GM19238 (cell line): ENCODE data around the gene RBM39.
"Not testable (repeated sequence)": the region's sequence is repeated elsewhere in the genome, so short reads cannot be mapped to it uniquely, and the experiment has no call there.

Experiments used
- DNase-seq: peaks from one replicate; pipeline ENCODE4 v3.0.0; 2011; ENCODE audit warnings: low spot score; ENCODE audit not compliant: insufficient read length

RBM39 gene

DNA sequence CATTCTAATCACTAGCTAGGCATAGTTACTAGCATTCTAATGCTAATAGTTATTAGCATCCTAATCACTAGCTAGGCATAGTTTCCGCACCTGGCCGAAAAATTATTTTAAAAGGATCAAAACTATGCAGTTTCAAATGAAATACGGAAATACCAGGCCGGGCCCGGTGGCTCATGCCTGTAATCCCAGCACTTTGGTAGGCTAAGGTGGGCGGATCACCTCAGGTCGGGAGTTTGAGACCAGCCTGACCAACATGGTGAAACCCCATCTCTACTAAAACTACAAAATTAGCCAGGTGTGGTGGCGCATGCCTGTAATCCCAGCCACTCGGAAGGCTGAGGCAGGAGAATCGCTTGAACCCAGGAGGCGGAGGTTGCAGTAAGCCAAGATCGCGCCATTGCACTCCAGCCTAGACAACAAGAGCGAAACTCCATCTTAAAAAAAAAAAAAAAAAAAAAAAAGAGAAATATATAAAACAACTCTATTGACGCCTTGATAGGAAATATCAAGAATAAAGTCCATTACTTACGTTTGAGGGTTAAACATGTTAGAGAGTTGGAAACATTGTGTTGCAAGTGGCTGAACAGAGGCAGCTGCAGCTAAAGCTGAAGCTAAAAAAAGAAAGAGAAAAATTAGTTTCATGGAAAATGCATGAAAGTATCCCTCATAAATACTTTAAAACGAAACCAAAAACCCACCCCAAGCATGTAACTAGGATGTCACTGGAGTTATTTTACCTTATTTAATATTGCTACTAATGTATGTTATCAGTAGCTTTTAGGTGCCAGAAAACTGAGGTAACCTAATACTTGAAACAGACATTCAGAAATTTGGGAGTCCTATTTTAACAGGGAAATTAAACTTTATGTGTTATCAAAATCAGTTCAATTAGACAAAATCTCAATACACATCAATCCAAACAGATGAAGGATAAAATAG lies 35.2 kb downstream of the RBM39 start:
- DNase-seq: not testable (repeated sequence)

DNA sequence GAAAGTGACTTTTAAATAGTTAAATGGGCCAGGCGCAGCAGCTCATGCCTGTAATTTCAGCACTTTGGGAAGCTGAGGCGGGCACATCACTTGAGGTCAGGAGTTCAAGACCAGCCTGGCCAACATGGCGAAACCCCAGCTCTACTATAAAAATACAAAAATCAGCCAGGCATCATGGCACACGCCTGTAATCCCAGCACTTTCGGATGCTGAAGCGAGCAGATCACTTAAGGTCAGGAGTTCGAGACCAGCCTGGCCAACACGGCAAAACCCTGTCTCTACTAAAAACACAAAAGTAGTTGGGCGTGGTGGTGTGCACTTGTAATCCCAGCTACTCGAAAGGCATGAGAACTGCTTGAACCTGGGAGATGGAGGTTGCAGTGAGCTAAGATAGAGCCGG lies 36.2 kb downstream of the RBM39 start:
- DNase-seq: not testable (repeated sequence)

GRCh38 chr20:35704514-35705261 lies 37.4 kb downstream of the RBM39 start:
- no peak for DNase-seq

DNA sequence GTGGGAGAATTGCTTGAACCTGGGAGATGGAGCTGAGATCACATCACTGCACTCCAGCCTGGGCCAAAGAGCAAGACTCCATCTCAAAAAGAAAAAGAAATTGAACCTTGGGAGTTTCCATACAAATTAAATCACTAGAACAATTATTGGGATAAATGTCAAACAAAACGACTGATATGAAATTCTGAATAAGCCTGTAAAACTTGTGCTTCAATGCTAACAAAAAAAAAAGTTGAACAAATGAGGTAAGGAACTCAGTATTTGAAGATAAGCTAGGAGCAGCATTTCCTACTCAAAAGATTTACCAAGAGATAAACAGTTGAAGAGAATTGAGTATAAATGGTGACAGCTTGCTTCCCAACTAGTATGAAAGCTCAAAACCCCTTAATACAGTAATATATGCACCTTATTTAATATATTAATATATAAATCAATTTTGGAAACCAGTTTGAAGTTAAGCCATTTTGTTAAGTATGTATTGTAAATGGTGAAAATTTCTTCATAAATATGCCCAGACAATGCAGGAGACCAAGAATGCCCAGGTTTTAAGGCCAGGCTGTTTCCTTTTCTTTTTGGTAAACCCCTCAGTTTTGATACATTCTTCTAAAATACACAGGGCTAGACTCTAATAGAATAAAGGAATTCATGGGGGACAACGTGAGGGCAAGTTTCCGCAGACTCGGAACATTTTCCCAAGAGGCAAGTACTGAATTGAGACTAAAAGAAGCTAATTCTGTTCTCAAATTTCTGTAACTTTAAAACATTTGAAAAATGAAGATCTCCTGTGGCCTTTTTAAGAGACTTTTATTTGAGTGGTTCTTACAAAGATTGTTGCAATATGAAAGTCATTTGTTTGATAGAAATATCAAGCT lies 39.0 kb downstream of the RBM39 start:
- no peak for DNase-seq

- DNase-seq: no peak
Measured at GRCh38 chr20:35702051-35702823, 39.8 kb downstream of the RBM39 start.

DNA sequence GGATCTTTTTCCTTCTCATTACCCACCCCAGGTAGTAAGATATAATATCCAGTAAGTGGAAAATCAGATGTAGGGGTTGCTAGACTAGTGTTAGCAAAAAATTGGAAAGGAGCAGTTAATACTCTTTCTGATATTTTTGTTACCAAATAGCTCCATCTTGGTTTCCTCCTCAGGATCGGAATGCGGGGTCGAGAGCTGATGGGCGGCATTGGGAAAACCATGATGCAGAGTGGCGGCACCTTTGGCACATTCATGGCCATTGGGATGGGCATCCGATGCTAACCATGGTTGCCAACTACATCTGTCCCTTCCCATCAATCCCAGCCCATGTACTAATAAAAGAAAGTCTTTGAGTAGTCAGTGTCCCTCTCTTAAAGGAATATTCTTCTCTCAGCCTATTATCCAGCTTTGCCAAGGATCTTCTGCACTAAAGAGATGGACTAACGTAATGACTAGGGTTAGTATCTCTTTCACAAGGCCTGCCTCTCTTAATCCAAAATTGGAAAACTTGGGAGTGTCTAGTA lies 41.4 kb downstream of the RBM39 start:
- DNase-seq: no peak

DNA sequence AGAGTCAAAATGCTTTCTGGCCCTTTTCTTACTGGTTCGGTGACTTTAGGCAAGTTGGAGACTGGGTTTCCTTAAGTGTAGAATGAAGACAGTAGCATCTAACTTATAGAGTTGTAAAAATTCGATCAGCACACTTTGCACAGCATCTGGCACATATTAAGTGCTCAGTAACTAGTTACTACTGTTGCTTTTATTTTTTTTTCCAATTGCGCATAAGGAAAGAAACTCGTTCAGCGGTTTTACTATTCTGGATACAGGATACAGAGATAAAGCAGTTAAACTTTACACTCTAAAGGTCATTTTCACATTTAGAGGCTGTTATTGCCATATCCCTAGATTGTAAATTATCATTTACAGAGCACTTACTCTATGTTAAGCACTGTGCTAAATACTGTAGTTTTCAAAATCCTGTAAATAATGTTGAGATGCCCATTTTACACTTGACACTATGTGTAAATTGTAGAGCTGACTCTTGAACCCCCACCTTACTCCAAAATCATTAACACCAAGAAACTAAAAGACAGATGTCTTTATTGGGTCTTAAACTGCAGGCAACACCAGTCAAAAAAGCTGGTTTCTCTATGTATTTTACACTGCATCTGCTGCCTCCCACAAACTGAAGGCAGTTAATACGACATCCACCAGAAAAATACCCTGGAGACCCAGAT lies 42.0 kb downstream of the RBM39 start:
- no peak for DNase-seq

- peak; percentile 85 for DNase-seq
Measured at GRCh38 chr20:35699127-35699956, 42.7 kb downstream of the RBM39 start, which contains the start of the genes NFS1 and ROMO1. TSS of gene NFS1 (minus strand) at chr20:35699352. CDS start at chr20:35699288, 64 bp downstream. TSS of gene ROMO1 (plus strand) at chr20:35699405. CDS start at chr20:35699633, 228 bp downstream.

GRCh38 chr20:35698298-35699126 lies 43.5 kb downstream of the RBM39 start:
- peak; percentile 27 for DNase-seq

DNA sequence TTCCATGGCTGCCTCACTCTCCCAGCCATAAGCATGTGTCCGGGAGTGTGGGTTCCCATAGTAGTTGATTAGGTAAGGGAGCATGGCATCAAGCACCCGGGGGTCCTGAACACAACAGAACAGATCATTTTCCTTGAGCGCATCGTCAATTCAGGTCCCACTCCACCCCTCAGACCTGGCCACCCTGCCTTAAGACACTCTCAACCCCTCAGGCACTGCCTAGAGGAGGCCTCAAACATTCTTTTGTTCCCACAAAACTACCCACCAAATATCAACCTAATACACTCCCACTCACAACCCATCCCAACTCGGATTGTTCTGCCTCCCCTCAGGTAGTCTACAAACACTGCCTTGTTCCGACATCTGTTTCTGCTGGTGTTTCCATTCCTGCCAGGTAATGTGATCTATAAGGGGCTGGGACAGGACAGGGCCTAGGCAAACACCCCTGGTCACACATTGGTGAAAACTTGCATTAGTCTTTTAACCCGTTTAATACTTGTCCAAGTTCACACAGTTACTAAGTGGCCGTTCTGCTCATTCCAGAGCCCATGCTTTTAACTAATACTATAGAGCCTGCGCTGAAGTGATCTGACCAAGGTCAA lies 44.3 kb downstream of the RBM39 start:
- DNase-seq: no peak

GRCh38 chr20:35695978-35696377 lies 46.1 kb downstream of the RBM39 start:
- no peak for DNase-seq

DNA sequence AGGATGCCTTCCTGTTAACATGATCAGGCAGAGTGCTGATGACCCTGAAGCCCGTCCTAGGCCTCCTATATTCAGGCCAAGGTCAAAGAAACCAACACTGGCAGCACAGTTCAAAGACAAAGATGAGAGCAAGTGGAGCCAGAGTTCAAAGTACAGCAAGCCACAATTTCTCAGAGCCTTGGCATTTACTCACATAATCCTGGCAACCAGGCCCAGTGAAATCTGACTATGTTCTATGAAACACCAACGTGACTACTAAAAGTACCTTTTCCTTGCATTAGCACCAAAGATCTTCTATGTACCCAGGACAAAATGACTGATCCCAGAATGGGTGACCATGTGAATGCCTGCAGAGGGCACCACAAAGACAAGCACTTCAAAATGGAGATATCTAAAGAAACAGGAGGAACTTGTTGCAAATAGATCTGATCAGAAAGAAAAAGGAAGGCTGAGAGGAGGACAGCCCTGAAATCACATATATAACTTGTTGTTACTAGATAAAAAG lies 46.8 kb downstream of the RBM39 start:
- DNase-seq: no peak

- no peak for DNase-seq
Measured at GRCh38 chr20:35690265-35690664, 51.8 kb downstream of the RBM39 start.

- DNase-seq: not testable (repeated sequence)
Measured at GRCh38 chr20:35686872-35687271, 55.2 kb downstream of the RBM39 start.

DNA sequence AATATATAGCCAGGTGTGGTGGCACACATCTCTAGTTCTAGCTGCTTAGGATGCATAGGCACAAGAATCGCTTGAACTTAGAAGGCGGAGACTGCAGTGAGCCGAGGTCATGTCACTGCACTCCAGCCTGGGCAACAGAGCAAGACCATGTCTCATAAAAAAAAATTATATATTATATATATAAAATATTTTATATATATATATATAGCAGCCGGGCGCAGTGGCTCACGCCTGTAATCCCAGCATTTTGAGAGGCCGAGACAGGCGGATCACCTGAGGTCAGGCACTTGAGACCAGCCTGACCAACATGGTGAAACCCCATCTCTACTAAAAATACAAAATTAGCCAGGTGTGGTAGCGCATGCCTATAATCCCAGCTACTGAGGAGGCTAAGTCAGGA lies 56.7 kb downstream of the RBM39 start:
- DNase-seq: not testable (repeated sequence)

- DNase-seq: no peak
Measured at GRCh38 chr20:35681960-35682359, 60.1 kb downstream of the RBM39 start.

DNA sequence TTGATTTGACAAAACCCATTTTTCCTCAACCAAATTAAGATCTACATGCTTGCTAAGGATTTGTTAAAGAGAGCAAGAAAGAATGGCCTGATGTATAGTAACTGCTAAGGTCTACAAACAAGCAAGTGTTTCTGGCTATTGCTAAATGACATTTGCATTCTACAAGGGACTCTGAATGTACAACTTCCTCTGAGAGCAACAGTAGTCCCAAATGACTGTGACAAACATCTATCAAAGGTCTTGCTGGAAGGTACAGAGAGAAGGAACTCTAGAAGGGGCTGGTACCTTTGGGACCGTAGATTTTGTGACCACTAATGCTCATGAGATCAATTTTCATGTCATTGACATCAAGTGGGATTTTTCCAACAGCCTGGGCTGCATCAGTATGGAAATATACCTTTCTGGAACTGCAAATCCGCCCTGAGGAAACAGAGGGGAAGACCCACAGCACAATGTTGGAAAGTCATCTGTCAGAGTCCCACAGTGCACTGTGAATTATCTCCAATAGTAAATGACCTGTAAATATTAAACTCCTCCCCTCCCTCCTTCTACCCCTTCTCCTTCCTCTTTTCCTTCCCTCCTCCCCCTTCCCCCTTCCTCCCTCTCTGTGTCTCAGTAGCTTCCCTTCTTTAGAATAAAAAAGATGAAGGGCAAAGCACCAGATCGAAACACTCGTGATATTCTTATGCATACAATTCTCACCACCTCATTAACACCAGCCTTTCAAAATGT lies 61.4 kb downstream of the RBM39 start:
- no peak for DNase-seq
